Activated naive CD8-positive, alpha-beta T cell treated with anti-CD3 and anti-CD28 coated beads, Interleukin-2, amount 10 ng/mL, durations not matched to agents 7 days and 5 days (primary cell): ENCODE results near the gene TOR1B. TPM values are rescaled to one million over a fixed set of nuclear protein-coding genes. Genes with fewer than 3 reads are reported as not detected.

Experiments
- ATAC-seq: fragments of 150-1000 bp; cut with Tn5 transposase; one replicate; pipeline ENCODE4 v1.10.0; 2021; ENCODE audit warnings: low read depth, moderate library complexity
- POLR2A ChIA-PET: fragments of 350-600 bp; sonication (Branson Sonifier 250); formaldehyde crosslinking; loops from one replicate; lab custom pipeline; 2021; ENCODE audit warnings: antibody characterized with exemption; lab: Charles Lee
- DNase-seq: peaks from one replicate; pipeline ENCODE4 v3.0.0; 2021
- H3K27ac Mint-ChIP-seq: one replicate; pipeline ENCODE4 v1.8.0; 2022; ENCODE audit warnings: mild to moderate bottlenecking, mixed read lengths
- H3K27me3 Mint-ChIP-seq: one replicate; pipeline ENCODE4 v1.8.0; 2022; ENCODE audit warnings: mild to moderate bottlenecking, moderate library complexity, mixed read lengths
- H3K36me3 Mint-ChIP-seq: one replicate; pipeline ENCODE4 v1.8.0; 2021; ENCODE audit warnings: mild to moderate bottlenecking, mixed read lengths
- H3K4me1 Mint-ChIP-seq: one replicate; pipeline ENCODE4 v1.8.0; 2021; ENCODE audit warnings: mixed read lengths
- H3K4me3 Mint-ChIP-seq: one replicate; pipeline ENCODE4 v1.8.0; 2022; ENCODE audit warnings: mild to moderate bottlenecking, moderate library complexity, mixed read lengths
- H3K9me3 Mint-ChIP-seq: one replicate; pipeline ENCODE4 v1.8.0; 2021; ENCODE audit warnings: mixed read lengths
- total RNA-seq, 2 experiments: library from RNA; stranded (reverse); gene quantifications; one replicate each; pipeline ENCODE4 v1.2.3, GENCODE V29; 2021

Gene TOR1B
- total RNA-seq, 2 experiments from 2014 or later, result 28.6 TPM

DNA sequence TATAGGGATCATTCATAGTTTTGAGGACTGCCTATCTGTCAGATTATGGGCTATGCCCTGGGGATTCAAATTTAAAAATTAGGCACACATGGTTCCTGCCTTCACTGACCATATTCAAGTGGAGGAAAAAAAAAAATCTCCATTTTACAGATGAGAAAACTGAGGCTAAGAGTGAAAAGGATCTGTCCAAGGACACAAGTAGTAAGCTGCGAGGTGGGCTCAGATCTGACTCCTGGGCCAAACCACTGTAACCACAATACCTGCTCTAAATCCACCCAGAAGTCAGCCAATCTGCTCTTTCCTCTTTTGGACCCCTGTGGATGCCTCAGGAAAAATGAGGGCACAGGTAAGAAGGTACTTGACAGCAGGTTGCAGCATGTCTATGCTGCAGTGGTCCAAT lies 23.8 kb downstream of the TOR1B start:
- Mint-ChIP-seq H3K4me3 (no peak overlapping the region), H3K27me3 (no peaks in the 10 kb centered on the region), H3K27ac (no peak overlapping the region), H3K36me3 (peaks cover 16% of the 10 kb centered on the region), H3K4me1 (peaks cover 14% of the 10 kb centered on the region), H3K9me3 (no peaks in the 10 kb centered on the region)
- ATAC-seq (no peak), DNase-seq (no peak)
- POLR2A ChIA-PET, result interaction anchor here (0.8 kb wide), 1 partner anchor 9 kb away, joined by 5 read pairs; the partner anchor contains the start of genes C9orf78 and USP20

DNA sequence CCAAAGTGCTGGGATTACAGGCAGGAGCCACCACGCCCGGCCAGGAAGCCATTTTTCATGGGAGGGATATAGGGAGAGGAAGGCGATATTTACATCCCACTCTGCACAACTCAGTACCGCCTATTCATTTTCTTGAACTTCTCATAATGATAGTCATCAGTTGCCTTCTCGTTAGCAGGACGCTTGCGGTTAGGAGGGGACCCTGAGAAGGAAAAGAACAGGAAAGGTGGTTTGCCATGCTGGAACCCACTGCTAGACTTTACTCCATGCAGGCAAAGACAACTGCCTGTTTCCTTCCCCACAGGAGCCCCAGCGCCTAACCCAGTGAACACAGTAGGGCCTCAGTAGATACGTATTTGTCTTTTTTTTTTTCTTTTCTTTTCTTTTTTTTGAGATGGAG lies 25.1 kb downstream of the TOR1B start:
- H3K27me3 Mint-ChIP-seq, result no peaks in the 10 kb centered on the region
- POLR2A ChIA-PET, result no interaction called here
- H3K9me3 Mint-ChIP-seq, result no peaks in the 10 kb centered on the region
- no peak overlapping the region for H3K27ac Mint-ChIP-seq
- peaks cover 11% of the 10 kb centered on the region for H3K36me3 Mint-ChIP-seq
- ATAC-seq (no peak), DNase-seq (no peak)
- peaks cover 7% of the 10 kb centered on the region for H3K4me1 Mint-ChIP-seq
- H3K4me3 Mint-ChIP-seq, result no peak overlapping the region

DNA sequence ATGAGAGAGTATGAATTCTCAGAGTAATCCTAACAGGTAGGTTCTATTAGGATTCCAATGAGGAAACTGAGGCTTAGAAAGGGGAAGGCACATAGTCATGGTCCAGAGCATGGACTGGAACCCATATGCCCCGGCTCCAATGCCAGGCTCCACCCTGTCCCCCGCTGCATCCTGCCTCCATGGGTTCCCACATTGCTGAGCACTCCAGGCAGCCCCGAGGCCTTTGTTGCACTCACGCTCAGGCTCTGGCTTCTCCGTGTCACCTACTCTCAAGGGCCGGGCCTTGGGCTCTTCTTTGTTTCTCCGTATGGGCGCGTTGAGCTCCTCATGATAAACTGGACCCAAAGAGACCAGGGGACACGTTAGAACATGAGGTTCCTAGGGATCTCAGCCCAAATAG lies 26.0 kb downstream of the TOR1B start:
- no peak overlapping the region for H3K27ac Mint-ChIP-seq
- H3K9me3 Mint-ChIP-seq, result no peaks in the 10 kb centered on the region
- no peaks in the 10 kb centered on the region for H3K27me3 Mint-ChIP-seq
- no peak for ATAC-seq
- peaks cover 14% of the 10 kb centered on the region for H3K4me1 Mint-ChIP-seq
- H3K4me3 Mint-ChIP-seq, result no peak overlapping the region
- no peak for DNase-seq
- peaks cover 15% of the 10 kb centered on the region for H3K36me3 Mint-ChIP-seq
- POLR2A ChIA-PET, result interaction anchor here (0.6 to 1.6 kb wide), 4 partner anchors 10 to 34 kb away, joined by 3 to 4 read pairs (median 4); no protein-coding TSS in a partner anchor

DNA sequence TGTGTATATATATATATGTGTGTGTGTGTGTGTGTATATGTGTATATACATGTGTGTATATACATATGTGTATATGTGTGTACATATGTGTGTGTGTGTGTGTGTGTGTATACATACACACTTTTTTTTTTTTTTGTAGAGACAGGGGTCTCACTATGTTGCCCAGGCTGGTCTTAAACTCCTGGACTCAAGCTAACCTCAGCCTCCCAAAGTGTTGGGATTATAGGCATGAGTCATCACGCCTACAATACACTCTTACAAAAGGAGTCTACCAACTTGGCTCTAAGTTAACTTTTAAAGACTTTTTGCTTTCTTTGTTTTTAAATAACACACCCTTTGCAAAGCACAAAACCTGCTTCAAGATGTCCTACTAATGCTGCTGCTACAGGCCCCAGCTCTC lies 30.0 kb downstream of the TOR1B start:
- Mint-ChIP-seq H3K27me3 (no peaks in the 10 kb centered on the region), H3K27ac (no peak overlapping the region), H3K9me3 (no peaks in the 10 kb centered on the region), H3K36me3 (peaks cover 26% of the 10 kb centered on the region), H3K4me1 (peaks cover 31% of the 10 kb centered on the region), H3K4me3 (peak overlapping the region; percentile 63)
- DNase-seq (no peak), ATAC-seq (no peak)
- POLR2A ChIA-PET, result no interaction called here

DNA sequence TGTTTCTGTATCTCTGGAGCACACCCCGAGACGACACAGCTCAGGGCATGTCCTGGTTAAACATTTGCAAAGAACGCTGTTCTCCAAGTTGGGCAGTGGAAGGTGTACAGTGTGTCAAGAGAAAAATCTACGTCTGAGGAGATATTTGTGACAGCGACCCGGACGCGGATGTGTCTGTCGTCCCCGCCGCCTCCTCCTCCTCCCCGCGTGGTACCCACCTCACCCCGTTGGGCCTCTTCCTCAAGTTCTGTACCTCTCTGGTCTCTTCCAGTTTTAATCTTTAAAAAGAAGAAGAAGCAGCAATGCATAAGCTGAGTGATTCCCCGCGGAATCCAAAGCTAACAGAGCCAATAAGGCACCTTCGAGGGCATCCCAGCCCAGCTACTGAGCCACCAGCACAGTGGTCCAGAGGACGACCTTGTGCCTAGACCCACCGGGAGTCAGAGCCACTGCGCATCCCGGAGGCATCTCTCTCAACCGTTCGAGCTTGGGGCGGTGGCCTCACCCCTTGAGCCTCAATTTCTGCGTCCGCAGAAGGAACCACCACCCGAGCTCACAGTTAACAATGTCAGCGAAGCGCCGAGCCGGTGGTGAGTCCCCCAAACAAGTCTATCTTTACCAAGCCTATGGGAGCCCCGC lies 31.6 kb downstream of the TOR1B start:
- Mint-ChIP-seq H3K4me1 (peaks cover 43% of the 10 kb centered on the region), H3K27ac (peak overlapping the region; percentile 96), H3K4me3 (peak overlapping the region; percentile 94), H3K36me3 (peaks cover 30% of the 10 kb centered on the region), H3K27me3 (no peaks in the 10 kb centered on the region), H3K9me3 (no peaks in the 10 kb centered on the region)
- POLR2A ChIA-PET, result interaction anchor here (0.6 to 6.7 kb wide), 14 partner anchors 10 to 217 kb away, joined by 3 to 96 read pairs (median 4); partner anchors contain the start of genes TOR1A and TOR1B
- ATAC-seq (peak; percentile 9), DNase-seq (peak; percentile 54)

DNA sequence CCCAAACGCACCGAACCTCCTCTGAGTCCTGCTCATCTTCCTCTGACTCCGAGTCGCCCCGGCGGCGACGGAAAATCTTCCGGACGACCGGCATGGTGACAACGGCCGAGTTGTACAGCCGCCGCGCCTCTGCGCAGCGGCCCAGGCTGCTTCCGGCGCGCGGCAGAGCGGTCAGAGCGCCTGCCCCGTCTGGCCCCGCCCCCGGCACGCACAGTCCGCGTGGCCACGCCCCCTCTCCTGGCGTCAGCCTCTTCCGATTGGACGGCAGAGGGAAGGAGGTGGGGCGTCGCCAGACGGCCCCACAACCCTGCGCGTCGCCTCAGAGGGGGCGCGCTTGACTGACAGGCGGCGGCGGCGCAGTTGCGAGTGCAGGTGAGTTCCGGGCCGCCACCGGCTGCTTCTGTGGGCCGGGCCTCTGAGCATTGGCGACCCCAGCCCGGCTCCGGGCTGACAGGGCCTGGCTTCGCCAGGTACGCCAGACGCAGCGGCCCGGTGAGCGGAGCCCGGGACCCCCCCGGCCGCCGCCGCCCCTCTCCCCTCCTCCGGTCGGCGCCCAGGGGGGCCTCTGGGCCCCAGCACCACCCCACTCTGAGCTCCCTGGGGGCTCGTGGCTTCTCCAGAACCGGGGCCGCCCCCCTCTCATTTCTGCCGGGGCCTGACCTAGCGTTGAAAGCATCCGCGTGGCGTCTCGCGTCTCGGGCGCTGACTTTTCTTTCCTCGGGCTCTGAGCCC lies 32.3 kb downstream of the TOR1B start, which contains the start of the genes C9orf78 and USP20:
C9orf78 (minus strand) TSS at position 148 of the 732 bp plus-strand sequence; CDS start at position 94, 54 bp downstream.
USP20 (plus strand) TSS at position 331 of the 732 bp plus-strand sequence. CDS start 17,098 bp downstream, outside the sequence.
- ATAC-seq (peak; percentile 91), DNase-seq (peak; percentile 100)
- no peaks in the 10 kb centered on the region for H3K27me3 Mint-ChIP-seq
- POLR2A ChIA-PET, result interaction anchor here (0.6 to 6.7 kb wide), 19 partner anchors 9 to 216 kb away, joined by 3 to 96 read pairs (median 4); partner anchors contain the start of genes TOR1A and TOR1B
- H3K36me3 Mint-ChIP-seq, result peaks cover 30% of the 10 kb centered on the region
- H3K4me3 Mint-ChIP-seq, result peak within 1 kb of the TSS; percentile 95
- H3K4me1 Mint-ChIP-seq, result peaks cover 49% of the 10 kb centered on the region
- no peaks in the 10 kb centered on the region for H3K9me3 Mint-ChIP-seq
- H3K27ac Mint-ChIP-seq, result peak within 1 kb of the TSS; percentile 96

DNA sequence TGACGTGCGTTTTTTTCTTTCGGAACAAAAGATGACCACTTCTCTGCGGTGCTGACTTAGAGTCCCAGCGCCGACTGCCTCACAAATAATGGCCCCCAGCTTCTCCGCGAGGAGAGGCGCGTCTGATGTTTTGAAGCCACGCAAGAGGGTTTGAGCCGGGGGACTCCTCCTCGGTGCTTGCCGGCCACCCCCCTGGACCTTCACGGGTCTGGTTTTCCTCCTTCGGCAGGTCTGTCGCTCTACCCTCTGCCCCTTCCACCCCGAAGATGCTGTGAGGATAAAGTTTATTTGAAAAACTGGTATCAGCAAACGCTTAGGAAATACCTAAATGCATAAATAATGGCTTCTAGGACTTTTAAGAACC lies 32.9 kb downstream of the TOR1B start:
- Mint-ChIP-seq H3K36me3 (peaks cover 30% of the 10 kb centered on the region), H3K4me3 (peak overlapping the region; percentile 95), H3K4me1 (peaks cover 49% of the 10 kb centered on the region), H3K9me3 (no peaks in the 10 kb centered on the region), H3K27ac (peak overlapping the region; percentile 94), H3K27me3 (no peaks in the 10 kb centered on the region)
- POLR2A ChIA-PET, result interaction anchor here (0.8 to 6.7 kb wide), 8 partner anchors 9 to 53 kb away, joined by 3 to 96 read pairs (median 6); partner anchors contain the start of gene TOR1A
- ATAC-seq (peak; percentile 0), DNase-seq (no peak)

DNA sequence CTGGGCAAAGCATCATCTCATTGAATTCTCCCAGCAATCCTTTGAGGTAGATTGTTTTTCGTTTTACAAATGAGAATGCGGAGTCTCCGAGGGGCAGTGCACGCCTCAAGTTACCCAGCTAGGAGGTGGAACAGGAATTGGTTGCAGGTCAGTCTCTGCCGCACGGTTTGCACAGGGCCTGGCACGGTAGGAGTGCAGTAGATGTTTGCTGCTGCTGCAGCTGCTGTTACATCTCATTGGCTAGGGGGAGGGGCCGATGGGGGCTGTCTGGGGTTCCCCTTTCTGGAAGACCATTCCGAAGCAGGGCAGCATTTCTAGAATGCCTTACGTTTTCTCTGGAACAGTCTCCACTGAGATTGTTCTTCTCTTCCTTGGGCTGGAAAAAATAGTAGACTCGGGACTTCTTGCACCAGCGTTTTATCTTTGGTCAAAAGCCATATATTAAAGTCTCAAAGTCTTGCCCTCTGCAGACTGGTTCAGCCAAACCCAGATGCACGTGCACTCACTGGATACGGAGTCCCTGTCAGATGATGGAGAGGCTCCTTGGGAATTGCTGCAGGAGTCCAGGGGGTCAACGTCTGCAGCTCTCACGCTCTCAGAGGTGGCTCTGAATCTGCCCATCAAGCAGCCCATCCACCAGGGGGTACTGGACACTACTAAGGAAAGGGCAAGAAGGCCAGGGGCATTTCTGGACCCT lies 33.5 kb downstream of the TOR1B start:
- peaks cover 54% of the 10 kb centered on the region for H3K4me1 Mint-ChIP-seq
- H3K4me3 Mint-ChIP-seq, result peak overlapping the region; percentile 95
- peaks cover 29% of the 10 kb centered on the region for H3K36me3 Mint-ChIP-seq
- peak overlapping the region; percentile 94 for H3K27ac Mint-ChIP-seq
- ATAC-seq, result no peak
- no peaks in the 10 kb centered on the region for H3K27me3 Mint-ChIP-seq
- no peaks in the 10 kb centered on the region for H3K9me3 Mint-ChIP-seq
- POLR2A ChIA-PET, result interaction anchor here (0.8 to 6.7 kb wide), 8 partner anchors 13 to 52 kb away, joined by 3 to 96 read pairs (median 5); no protein-coding TSS in a partner anchor
- peak; percentile 50 for DNase-seq

DNA sequence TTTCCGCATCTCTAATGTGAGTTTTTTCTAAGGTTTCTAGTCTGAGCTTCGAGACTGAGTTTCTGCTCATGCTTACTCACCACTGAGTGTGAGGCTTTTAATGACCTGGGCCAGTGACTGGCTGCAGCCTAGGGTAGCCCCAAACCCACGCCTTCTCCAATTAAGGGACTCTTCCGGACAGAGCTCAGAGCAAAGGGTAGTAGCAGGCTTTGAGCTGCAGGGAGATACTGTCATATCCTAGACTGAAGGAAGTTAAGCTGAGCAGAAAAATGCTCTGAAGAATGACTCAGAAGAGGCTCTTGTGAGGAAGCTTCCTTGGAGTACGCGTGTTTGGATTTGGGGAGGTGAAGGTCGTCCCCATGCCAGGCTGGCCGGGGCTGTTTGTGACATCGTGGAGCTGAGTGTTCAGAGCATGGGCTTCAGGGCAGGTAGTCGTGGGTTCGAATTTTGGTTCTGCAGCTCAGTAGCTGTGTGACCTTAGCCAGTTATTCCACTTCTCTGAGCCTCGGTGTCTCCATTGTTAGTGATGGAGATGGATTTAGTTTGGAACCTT lies 35.8 kb downstream of the TOR1B start:
- H3K27me3 Mint-ChIP-seq, result no peaks in the 10 kb centered on the region
- H3K36me3 Mint-ChIP-seq, result peaks cover 20% of the 10 kb centered on the region
- no peaks in the 10 kb centered on the region for H3K9me3 Mint-ChIP-seq
- peak overlapping the region; percentile 95 for H3K27ac Mint-ChIP-seq
- peak; percentile 24 for ATAC-seq
- peaks cover 54% of the 10 kb centered on the region for H3K4me1 Mint-ChIP-seq
- no peak for DNase-seq
- POLR2A ChIA-PET, result interaction anchor here (0.6 to 6.7 kb wide), 10 partner anchors 8 to 204 kb away, joined by 3 to 96 read pairs (median 3); partner anchors contain the start of gene FNBP1
- peak overlapping the region; percentile 81 for H3K4me3 Mint-ChIP-seq

DNA sequence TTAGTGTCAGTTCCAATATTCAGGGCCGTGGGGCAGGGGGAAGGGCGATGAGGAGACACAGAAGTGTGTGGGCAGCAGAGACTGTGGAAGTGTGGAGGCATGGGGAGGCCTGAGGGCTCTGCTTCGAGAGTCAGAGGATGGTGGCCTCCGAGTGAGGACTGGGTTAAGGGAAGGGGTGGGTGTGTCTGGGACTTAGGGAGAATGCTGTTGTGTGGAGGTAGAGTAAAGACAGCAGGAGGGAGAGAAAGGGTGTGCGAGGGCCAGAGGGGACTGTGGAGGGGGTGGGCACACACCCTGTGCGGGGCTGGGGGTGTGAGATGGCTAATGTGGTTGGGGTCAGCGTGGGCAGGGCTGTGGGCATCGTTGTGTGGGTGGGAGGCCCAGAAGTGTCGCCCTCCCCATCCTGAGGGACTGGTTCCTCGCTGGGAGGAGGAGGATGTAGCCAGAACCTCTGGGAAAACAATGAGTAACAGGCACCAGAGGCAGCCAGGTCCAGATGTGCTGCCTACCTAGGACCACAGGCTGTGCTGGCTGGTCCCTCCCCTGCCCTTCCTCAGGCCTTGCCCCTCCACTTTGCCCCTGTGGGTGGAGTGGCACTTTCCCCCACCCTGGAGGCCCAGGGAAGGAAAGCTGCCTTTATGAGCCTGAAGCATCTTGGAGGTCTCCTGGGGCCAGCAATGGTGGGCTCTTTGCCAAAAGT lies 36.5 kb downstream of the TOR1B start:
- no peaks in the 10 kb centered on the region for H3K27me3 Mint-ChIP-seq
- DNase-seq (no peak), ATAC-seq (no peak)
- H3K4me3 Mint-ChIP-seq, result peak overlapping the region; percentile 81
- H3K36me3 Mint-ChIP-seq, result peaks cover 16% of the 10 kb centered on the region
- POLR2A ChIA-PET, result interaction anchor here (0.8 to 6.7 kb wide), 8 partner anchors 10 to 203 kb away, joined by 3 to 96 read pairs (median 3); partner anchors contain the start of gene FNBP1
- H3K27ac Mint-ChIP-seq, result peak overlapping the region; percentile 95
- no peaks in the 10 kb centered on the region for H3K9me3 Mint-ChIP-seq
- H3K4me1 Mint-ChIP-seq, result peaks cover 47% of the 10 kb centered on the region

DNA sequence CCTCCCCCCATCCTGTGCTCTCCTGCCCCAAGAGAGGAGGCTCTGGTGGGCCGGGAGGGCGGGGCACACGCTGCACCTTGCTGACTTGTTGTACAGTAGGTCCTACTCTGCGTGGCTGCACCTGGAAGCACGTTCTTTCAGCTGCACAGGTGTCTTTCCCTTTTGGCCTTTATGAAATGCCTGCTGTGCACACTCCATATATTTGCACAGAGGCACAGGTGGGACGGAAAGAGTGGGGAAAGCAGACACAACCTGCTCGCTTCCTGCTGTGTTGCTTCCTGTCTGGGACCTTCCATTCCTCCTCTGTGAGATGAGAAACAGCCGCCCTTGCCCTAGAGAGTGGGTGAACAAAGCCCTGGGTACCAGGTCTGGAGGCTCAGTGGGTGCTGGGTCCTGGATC lies 37.0 kb downstream of the TOR1B start:
- H3K36me3 Mint-ChIP-seq, result peaks cover 16% of the 10 kb centered on the region
- peak overlapping the region; percentile 81 for H3K4me3 Mint-ChIP-seq
- POLR2A ChIA-PET, result interaction anchor here (1.2 to 6.7 kb wide), 2 partner anchors 27 to 36 kb away, joined by 4 to 96 read pairs; no protein-coding TSS in a partner anchor

DNA sequence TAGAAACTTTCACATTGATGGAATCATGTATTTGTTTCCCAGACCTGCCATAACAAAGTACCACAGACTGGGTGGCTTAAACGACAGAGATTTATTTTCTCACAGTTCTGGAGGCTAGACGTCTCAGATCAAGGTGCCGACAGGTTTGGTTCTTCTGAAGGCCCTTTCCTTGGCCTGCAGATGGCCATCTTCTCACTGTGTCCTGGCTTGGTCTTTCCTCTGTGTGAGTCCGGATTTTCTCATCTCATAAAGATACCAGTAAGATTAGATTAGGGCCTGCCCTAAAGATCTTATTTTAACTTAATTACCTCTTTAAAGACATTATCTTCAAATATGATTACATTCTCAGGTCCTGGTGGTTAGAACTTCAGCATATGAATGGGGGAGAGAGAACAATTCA lies 38.1 kb downstream of the TOR1B start:
- POLR2A ChIA-PET, result interaction anchor here (0.7 to 1.2 kb wide), 2 partner anchors 37 to 76 kb away, joined by 4 read pairs; no protein-coding TSS in a partner anchor
- ATAC-seq, result no peak
- Mint-ChIP-seq H3K4me3 (no peak overlapping the region), H3K27me3 (no peaks in the 10 kb centered on the region), H3K4me1 (peaks cover 57% of the 10 kb centered on the region), H3K27ac (no peak overlapping the region), H3K9me3 (no peaks in the 10 kb centered on the region), H3K36me3 (peaks cover 16% of the 10 kb centered on the region)
- no peak for DNase-seq

More for the DNA sequence above, 37.0 kb downstream of the TOR1B start:
- Mint-ChIP-seq H3K9me3 (no peaks in the 10 kb centered on the region), H3K4me1 (peaks cover 51% of the 10 kb centered on the region), H3K27ac (peak overlapping the region; percentile 95), H3K27me3 (no peaks in the 10 kb centered on the region)
- no peak for ATAC-seq
- no peak for DNase-seq
